H1 (cell line): ENCODE data around the gene FERMT2. TPM values are rescaled to one million over a fixed set of nuclear protein-coding genes. Genes with fewer than 3 reads are reported as not detected.
A peak's percentile ranks its signal among the peaks of the same experiment; 100 is the strongest.

Source experiments
- CTCF ChIA-PET: fragments of 300-600 bp; sonication (Branson Sonifier 250); formaldehyde crosslinking; loops from one replicate; lab custom pipeline; 2021; ENCODE audit not compliant: partially characterized antibody; lab: Charles Lee
- POLR2A ChIA-PET: fragments of 300-600 bp; sonication (Branson Sonifier 250); formaldehyde crosslinking; loops from one replicate; lab custom pipeline; 2021; ENCODE audit warnings: inconsistent platforms; ENCODE audit not compliant: partially characterized antibody; lab: Charles Lee
- DNase-seq, 2 experiments: peaks; one replicate each; pipeline versions ENCODE4 v3.0.0 to v3.0.0-alpha.2; 2010 to 2022; ENCODE audit warnings: low spot score in 2 of 2, low read depth in 1 of 2, mixed read lengths in 1 of 2
- FAIRE-seq: peaks from 2 replicates; lab custom pipeline; 2011; peaks lifted over from hg19 to GRCh38; lab: Jason Lieb, UNC
- H2AFZ ChIP-seq: 2 replicates; pipeline ENCODE4 v1.8.1; 2012; ENCODE audit warnings: low read length, inconsistent platforms
- H2AK5ac ChIP-seq: 2 replicates; pipeline ENCODE4 v1.6.1; 2013; ENCODE audit warnings: low read depth, low read length
- H2BK120ac ChIP-seq: replicated peaks from 2 replicates; pipeline ENCODE3; 2013; ENCODE audit warnings: low read depth, low read length, inconsistent platforms
- H2BK12ac ChIP-seq: 2 replicates; pipeline ENCODE4 v1.6.1; 2013; ENCODE audit warnings: low read depth, low read length
- H2BK15ac ChIP-seq: 2 replicates; pipeline ENCODE4 v1.6.1; 2013; ENCODE audit warnings: low read length
- H2BK20ac ChIP-seq: 2 replicates; pipeline ENCODE4 v1.6.1; 2013; ENCODE audit warnings: low read length
- H2BK5ac ChIP-seq: 2 replicates; pipeline ENCODE4 v1.6.1; 2013; ENCODE audit warnings: low read depth, low read length
- H3K14ac ChIP-seq: 2 replicates; pipeline ENCODE4 v1.6.1; 2013; ENCODE audit warnings: inconsistent platforms; ENCODE audit not compliant: insufficient read length
- H3K18ac ChIP-seq: 2 replicates; pipeline ENCODE4 v1.6.1; 2013; ENCODE audit warnings: low read length; ENCODE audit errors: extremely low read depth
- H3K23ac ChIP-seq: 2 replicates; pipeline ENCODE4 v1.6.1; 2013; ENCODE audit warnings: inconsistent platforms; ENCODE audit not compliant: insufficient read length
- H3K23me2 ChIP-seq: 2 replicates; pipeline ENCODE4 v1.6.1; 2013; ENCODE audit warnings: low read depth, low read length
- H3K27ac ChIP-seq: 2 replicates; pipeline ENCODE4 v1.6.1; 2011; ENCODE audit warnings: low read depth, low read length, inconsistent platforms
- H3K27me3 ChIP-seq, 4 experiments: replicated peaks in 1 of 4; 1 replicate in 1 of 4; 2 replicates in 3 of 4; pipeline versions ENCODE4 v1.6.1 to v1.8.1; 2011 to 2013; ENCODE audit warnings: low read length in 3 of 4, mild to moderate bottlenecking in 3 of 4, inconsistent platforms in 2 of 4, mixed read lengths in 2 of 4, moderate library complexity in 1 of 4; ENCODE audit not compliant: control insufficient read depth in 3 of 4, insufficient read depth in 3 of 4; ENCODE audit errors: extremely low read depth in 1 of 4
- H3K36me3 ChIP-seq, 4 experiments: 2 replicates each; pipeline versions ENCODE4 v1.6.1 to v1.8.1; 2011 to 2013; ENCODE audit warnings: mild to moderate bottlenecking in 4 of 4, low read length in 3 of 4, moderate library complexity in 2 of 4, control low read depth in 1 of 4, inconsistent platforms in 1 of 4; ENCODE audit not compliant: insufficient read depth in 4 of 4, control insufficient read depth in 2 of 4
- H3K4ac ChIP-seq: replicated peaks from 2 replicates; pipeline ENCODE3; 2013; ENCODE audit warnings: low read length, low read depth, mixed read lengths, inconsistent platforms; ENCODE audit not compliant: insufficient read length
- H3K4me1 ChIP-seq, 4 experiments: replicated peaks in 1 of 4; 1 replicate in 1 of 4; 2 replicates in 3 of 4; pipeline versions ENCODE4 v1.6.1 to v1.8.1; 2011 to 2013; ENCODE audit warnings: low read length in 3 of 4, inconsistent platforms in 2 of 4, mixed read lengths in 1 of 4; ENCODE audit not compliant: insufficient read depth in 4 of 4, control insufficient read depth in 3 of 4
- H3K4me2 ChIP-seq, 2 experiments: 2 replicates each; pipeline versions ENCODE4 v1.6.1 to v1.8.1; 2011 to 2013; ENCODE audit warnings: low read depth in 2 of 2, low read length in 2 of 2, control low read depth in 1 of 2, inconsistent platforms in 1 of 2, mild to moderate bottlenecking in 1 of 2; ENCODE audit not compliant: insufficient read depth in 1 of 2
- H3K4me3 ChIP-seq, 4 experiments: fragments of 200-600, 300-600 bp in 1 of 4; sonication (generic), shearing (Covaris generic), sonication (Bioruptor Twin) in 1 of 4; 2 replicates each; pipeline versions ENCODE4 v1.5.1 to v1.8.1; 2011 to 2016; ENCODE audit warnings: low read length in 4 of 4, low read depth in 3 of 4, control low read depth in 2 of 4, inconsistent platforms in 2 of 4, mild to moderate bottlenecking in 2 of 4, mixed read lengths in 1 of 4, moderate library complexity in 1 of 4; ENCODE audit not compliant: insufficient read depth in 2 of 4; ENCODE audit errors: extremely low read depth in 1 of 4
- H3K56ac ChIP-seq: replicated peaks from 2 replicates; pipeline ENCODE3; 2013; ENCODE audit warnings: low read depth, mild to moderate bottlenecking, mixed read lengths, low read length, inconsistent platforms; ENCODE audit not compliant: insufficient read length
- H3K79me1 ChIP-seq: 2 replicates; pipeline ENCODE4 v1.6.1; 2013; ENCODE audit warnings: low read depth, low read length, control low read depth
- H3K79me2 ChIP-seq, 2 experiments: 2 replicates each; pipeline versions ENCODE4 v1.6.1 to v1.8.1; 2012 to 2013; ENCODE audit warnings: low read length in 2 of 2, mild to moderate bottlenecking in 2 of 2, inconsistent platforms in 1 of 2; ENCODE audit not compliant: insufficient read depth in 2 of 2, control insufficient read depth in 1 of 2
- H3K9ac ChIP-seq, 4 experiments: replicated peaks in 1 of 4; 1 replicate in 1 of 4; 2 replicates in 3 of 4; pipeline versions ENCODE4 v1.6.1 to v1.8.1; 2011 to 2013; ENCODE audit warnings: low read depth in 3 of 4, low read length in 3 of 4, control low read depth in 2 of 4, mild to moderate bottlenecking in 2 of 4, moderate library complexity in 2 of 4, inconsistent platforms in 1 of 4; ENCODE audit errors: extremely low read depth in 1 of 4
- H3K9me3 ChIP-seq, 2 experiments: 2 replicates each; pipeline versions ENCODE4 v1.6.1 to v1.8.1; 2012 to 2013; ENCODE audit warnings: mild to moderate bottlenecking in 2 of 2, moderate library complexity in 2 of 2, control low read depth in 1 of 2, inconsistent platforms in 1 of 2, low read depth in 1 of 2, low read length in 1 of 2, mixed read lengths in 1 of 2; ENCODE audit not compliant: insufficient read depth in 2 of 2
- H4K20me1 ChIP-seq, 2 experiments: replicated peaks in 1 of 2; 2 replicates each; pipeline versions ENCODE3 to v1.8.1; 2011 to 2013; ENCODE audit warnings: inconsistent platforms in 2 of 2, low read length in 2 of 2, mild to moderate bottlenecking in 1 of 2; ENCODE audit not compliant: insufficient read depth in 2 of 2, control insufficient read depth in 1 of 2
- H4K5ac ChIP-seq: 2 replicates; pipeline ENCODE4 v1.6.1; 2013; ENCODE audit warnings: low read length, low read depth, mixed read lengths, inconsistent platforms; ENCODE audit not compliant: insufficient read length
- H4K8ac ChIP-seq: 2 replicates; pipeline ENCODE4 v1.8.0; 2013; ENCODE audit warnings: mild to moderate bottlenecking, moderate library complexity, low read length, inconsistent platforms; ENCODE audit not compliant: insufficient read depth; ENCODE audit errors: extremely low read depth
- H4K91ac ChIP-seq: replicated peaks from 2 replicates; pipeline ENCODE3; 2013; ENCODE audit warnings: low read length, mixed read lengths, inconsistent platforms; ENCODE audit not compliant: insufficient read length
- CEBPB ChIP-seq: IDR thresholded peaks from 2 replicates; pipeline ENCODE4 v1.6.1; 2012; ENCODE audit warnings: low read depth, low read length
- SIRT6 ChIP-seq: IDR thresholded peaks from one replicate; pipeline ENCODE4 v1.7.1; 2012; ENCODE audit warnings: low read length, inconsistent platforms
- WGBS, 2 experiments: shearing (Covaris generic) in 1 of 2; methylation state at CpG; one replicate each; pipeline versions ENCODE4 v1.1.6 to v1.1.7; 2013 to 2015; ENCODE audit warnings: low lambda C conversion rate in 2 of 2, mixed read lengths in 2 of 2, inconsistent platforms in 1 of 2, low coverage in 1 of 2, missing lambda C conversion rate in 1 of 2; ENCODE audit not compliant: insufficient replicate concordance in 2 of 2, insufficient coverage in 1 of 2, insufficient read length in 1 of 2; ENCODE audit errors: extremely low coverage in 1 of 2, missing lambda C conversion rate in 1 of 2; 5-methylcytosine and 5-hydroxymethylcytosine counted together
- polyA plus RNA-seq, 7 experiments: library from polyadenylated mRNA; depleted of rRNA in 3 of 7; stranded (reverse) in 5 of 7; unstranded in 2 of 7; fragments of >200 nt in 5 of 7; fragments of 200-250 nt in 2 of 7; gene quantifications; 1 replicate in 5 of 7; 2 replicates in 1 of 7; 4 replicates in 1 of 7; pipeline versions ENCODE4 v1.2.1 to v1.2.3, GENCODE V29; 2011 to 2013; ENCODE audit warnings: missing spikeins in 2 of 7, mixed read lengths in 2 of 7
- total RNA-seq: library from RNA; stranded (reverse); fragmentation: NEBNext Ultra II Directional; extraction: Animal tissue kit (Norgen Biotek cat#: 25700); gene quantifications from 2 replicates; pipeline ENCODE4 v1.2.1, GENCODE V29; 2021

The FERMT2 gene
- total and polyA plus RNA-seq, 2 of the 8 experiments (the other 6 are each of a cell fraction or from before 2014, with no cell fraction given), result 53.3 to 142 TPM

GRCh38 chr14:52853522-52853854 is 97.4 kb downstream of the FERMT2 start:
- Histone ChIP-seq H3K27ac (no peak overlapping the region), H2BK12ac (no peak overlapping the region), H2BK5ac (no peak overlapping the region), H3K9ac (no peak overlapping the region), H2BK15ac (no peak overlapping the region), H2AFZ (no peak overlapping the region), H4K91ac (no peak overlapping the region), H4K20me1 (no peaks in the 10 kb centered on the region), H4K5ac (no peak overlapping the region), H3K14ac (no peak overlapping the region), H3K36me3 (peaks cover 0 to 14% (median 5%) of the 10 kb centered on the region in 4 experiments; a peak in 5 of 8 replicates), H3K23me2 (no peaks in the 10 kb centered on the region), H3K4me2 (no peak overlapping the region), H3K79me2 (no peaks in the 10 kb centered on the region), H3K27me3 (no peaks in the 10 kb centered on the region), H3K18ac (no peak overlapping the region), H3K9me3 (no peaks in the 10 kb centered on the region), H3K4me1 (peaks cover 0 to 3% (median 0%) of the 10 kb centered on the region in 4 experiments; a peak in 1 of 7 replicates), H2BK20ac (no peak overlapping the region), H3K79me1 (no peaks in the 10 kb centered on the region), H3K4ac (no peak overlapping the region), H3K4me3 (no peak overlapping the region), H2AK5ac (no peak overlapping the region), H4K8ac (no peak overlapping the region), H3K56ac (no peak overlapping the region), H2BK120ac (no peak overlapping the region), H3K23ac (no peak overlapping the region)
- FAIRE-seq (no peak), DNase-seq (no peak)
- ChIA-PET CTCF (interaction anchor here (0.5 to 1.4 kb wide), 2 partner anchors 17 to 54 kb away, joined by 3 read pairs; no protein-coding TSS in a partner anchor), POLR2A (interaction anchor here (0.8 to 2.2 kb wide), 3 partner anchors 9 to 95 kb away, joined by 3 to 6 read pairs (median 4); no protein-coding TSS in a partner anchor)
- TF ChIP-seq SIRT6 (no peak), CEBPB (peak; percentile 69; the same call in 1 of the 2 replicates)
- 85% methylated on average over 3 of the region's 3 CpGs; no CpG with 5 or more reads in 1 of the 2 experiments for WGBS, 2 experiments
